ENCODE measurements around the gene CPA1. TPM values are rescaled to one million over a fixed set of nuclear protein-coding genes. Genes with fewer than 3 reads are reported as not detected.

The CPA1 gene
- total RNA-seq, 2 donors from 2014 or later, result 26,456 to 42,834 TPM

- Histone ChIP-seq H3K4me3 (peak overlapping the region in 1 of 2 donors; percentile 65), H3K36me3 (replicated peaks in 1 of 2; ENCODE audit: insufficient read depth in 1 of 2, low read depth in 2 of 2) (no peaks in the 10 kb centered on the region), H3K27ac (peak overlapping the region; percentile 96 to 99 (median 98)), H3K9me3 (no peaks in the 10 kb centered on the region), H3K4me1 (peaks cover 95% of the 10 kb centered on the region), H3K27me3 (no peaks in the 10 kb centered on the region)
- intact Hi-C loops (cut with DNase I), result loop anchor here (10.0 kb wide), 1 partner anchor 107 kb away; no protein-coding TSS in a partner anchor
- ATAC-seq, result peak; percentile 27
- TF ChIP-seq POLR2A (IDR thresholded peaks at IDR 0.05) (peak; percentile 60 to 86 (median 80)), CTCF (IDR thresholded peaks at IDR 0.05) (peak; percentile 49 to 89 (median 80))
- DNase-seq, result peak; percentile 85 to 90 (median 88)
- 45 to 68% methylated on average over 31 to 40 of the region's 41 CpGs for WGBS, 2 donors
Observed at GRCh38 chr7:130381468-130382312, 1.4 kb downstream of the CPA1 start.

GRCh38 chr7:130383187-130383980 lies 3.1 kb downstream of the CPA1 start:
- Histone ChIP-seq H3K27me3 (no peaks in the 10 kb centered on the region), H3K36me3 (replicated peaks in 1 of 2; ENCODE audit: insufficient read depth in 1 of 2, low read depth in 2 of 2) (no peaks in the 10 kb centered on the region), H3K9me3 (no peaks in the 10 kb centered on the region), H3K4me1 (peaks cover 84% of the 10 kb centered on the region), H3K4me3 (peak overlapping the region in 1 of 2 donors; percentile 58), H3K27ac (peak overlapping the region; percentile 96 to 99 (median 98))
- WGBS, 2 donors, result 48% methylated on average over 15 to 18 of the region's 18 CpGs
- peak in 3 of 4 donors; percentile 42 to 60 (median 52) for DNase-seq
- TF ChIP-seq CTCF (IDR thresholded peaks at IDR 0.05) (no peak), POLR2A (IDR thresholded peaks at IDR 0.05) (peak; percentile 22 to 35 (median 25))
- intact Hi-C loops (cut with DNase I), result loop anchor here (10.0 kb wide), 1 partner anchor 109 kb away; no protein-coding TSS in a partner anchor
- no peak for ATAC-seq

GRCh38 chr7:130384371-130384801 lies 4.1 kb downstream of the CPA1 start:
- Histone ChIP-seq H3K4me3 (peak overlapping the region in 1 of 2 donors; percentile 58), H3K27ac (peak overlapping the region; percentile 96 to 99 (median 98)), H3K9me3 (no peaks in the 10 kb centered on the region), H3K4me1 (peaks cover 74% of the 10 kb centered on the region), H3K36me3 (replicated peaks in 1 of 2; ENCODE audit: insufficient read depth in 1 of 2, low read depth in 2 of 2) (no peaks in the 10 kb centered on the region), H3K27me3 (no peaks in the 10 kb centered on the region)
- TF ChIP-seq POLR2A (IDR thresholded peaks at IDR 0.05), result peak; percentile 16 to 58 (median 45)
- TF ChIP-seq CTCF (IDR thresholded peaks at IDR 0.05), result peak in 1 of 7 experiments; percentile 0
- intact Hi-C loops (cut with DNase I), result loop anchor here (10.0 kb wide), 1 partner anchor 110 kb away; no protein-coding TSS in a partner anchor
- DNase-seq, result peak in 3 of 4 donors; percentile 55 to 66 (median 61)
- 21 to 72% methylated on average over 7 to 10 of the region's 10 CpGs for WGBS, 2 donors
- no peak for ATAC-seq

- H3K36me3 ChIP-seq (replicated peaks in 1 of 2; ENCODE audit: insufficient read depth in 1 of 2, low read depth in 2 of 2), result no peaks in the 10 kb centered on the region
- 48 to 49% methylated on average over 12 to 13 of the region's 13 CpGs for WGBS, 2 donors
- ATAC-seq (no peak), DNase-seq (peak in 3 of 4 donors; percentile 38 to 59 (median 50))
- peak overlapping the region; percentile 96 to 99 (median 98) for H3K27ac ChIP-seq
- H3K4me1 ChIP-seq, result peaks cover 68% of the 10 kb centered on the region
- intact Hi-C loops (cut with DNase I), result loop anchor here (10.0 kb wide), 1 partner anchor 110 kb away; no protein-coding TSS in a partner anchor
- H3K27me3 ChIP-seq, result no peaks in the 10 kb centered on the region
- TF ChIP-seq CTCF (IDR thresholded peaks at IDR 0.05) (no peak), POLR2A (IDR thresholded peaks at IDR 0.05) (no peak)
- no peaks in the 10 kb centered on the region for H3K9me3 ChIP-seq
- peak overlapping the region; percentile 8 to 39 for H3K4me3 ChIP-seq
Observed at GRCh38 chr7:130384841-130385599, 4.7 kb downstream of the CPA1 start.
